Heart right ventricle (tissue), 16 donors: ENCODE results near the gene TNFSF10. TPM values are rescaled to one million over a fixed set of nuclear protein-coding genes. Genes with fewer than 3 reads are reported as not detected.
"Not testable (repeated sequence)": the region's sequence is repeated elsewhere in the genome, so short reads cannot be mapped to it uniquely, and the experiment has no call there.

Source experiments
- ATAC-seq, 8 donors: fragments of 200-7000 bp; cut with Tn5 transposase; one replicate each; pipeline ENCODE4 v1.9.1; 2020; ENCODE audit warnings: mild to moderate bottlenecking in 8 of 8, moderate library complexity in 8 of 8, moderate number of reproducible peaks in 1 of 8
- DNase-seq, 2 donors: peaks; one replicate each; pipeline ENCODE4 v3.0.0-alpha.2; 2020
- H3K27ac ChIP-seq, 10 donors: fragments of 200-600 bp; sonication (generic) in 2 of 10; one replicate each; pipeline versions ENCODE4 v1.5.0 to v1.8.0; 2020 to 2022; ENCODE audit warnings: mild to moderate bottlenecking in 3 of 10
- H3K27me3 ChIP-seq, 7 donors: fragments of 200-600 bp; one replicate each; pipeline ENCODE4 v1.8.0; 2021 to 2022; ENCODE audit warnings: mild to moderate bottlenecking in 2 of 7
- H3K36me3 ChIP-seq, 9 donors: fragments of 200-600 bp; sonication (generic) in 1 of 9; one replicate each; pipeline versions ENCODE4 v1.5.0 to v1.8.0; 2020 to 2022; ENCODE audit warnings: mild to moderate bottlenecking in 2 of 9
- H3K4me1 ChIP-seq, 9 donors: fragments of 200-600 bp; sonication (generic) in 1 of 9; one replicate each; pipeline versions ENCODE4 v1.5.0 to v1.8.0; 2020 to 2022; ENCODE audit warnings: mild to moderate bottlenecking in 4 of 9
- H3K4me3 ChIP-seq, 10 donors: fragments of 200-600 bp; sonication (generic) in 2 of 10; one replicate each; pipeline versions ENCODE4 v1.5.0 to v1.8.0; 2020 to 2022; ENCODE audit warnings: mild to moderate bottlenecking in 7 of 10, moderate library complexity in 2 of 10
- H3K9me3 ChIP-seq, 11 donors: fragments of 200-600 bp in 10 of 11; sonication (generic) in 2 of 11; one replicate each; pipeline versions ENCODE4 v1.5.0 to v1.8.0; 2013 to 2022; ENCODE audit warnings: mild to moderate bottlenecking in 2 of 11, control low read depth in 1 of 11, moderate library complexity in 1 of 11
- WGBS, 2 donors: extraction: QIAGEN DNeasy Blood & Tissue Kit; methylation state at CpG; one replicate each; pipeline ENCODE4 v1.1.7; 2013; ENCODE audit warnings: inconsistent platforms in 1 of 2; 5-methylcytosine and 5-hydroxymethylcytosine counted together
- intact Hi-C, 10 donors: fragments of 100-400 bp; cut with DNase I; formaldehyde crosslinking; loops; one replicate each; pipeline versions ENCODE4 v1.11.1 to v1.14.2; 2022
- long read RNA-seq, 3 donors: library from polyadenylated mRNA; unstranded; transcript quantifications; one replicate each; pipeline ENCODE4 v2.0.0, GENCODE V29; 2020 to 2021
- polyA plus RNA-seq, 2 donors: library from polyadenylated mRNA; stranded (reverse); fragments of 200-250 nt; gene quantifications; one replicate each; pipeline ENCODE4 v1.2.3, GENCODE V29; 2013
- total RNA-seq, 10 donors: library from RNA; stranded (reverse); fragmentation: NEBNext Ultra II Directional in 3 of 10; extraction: Animal tissue kit (Norgen Biotek cat#: 25700) in 3 of 10; gene quantifications; one replicate each; pipeline versions ENCODE4 v1.2.1 to v1.2.4, GENCODE V29; 2021 to 2023
- TF ChIP-seq, protein P1 (sequence below), 9 donors: fragments of 200-600 bp; sonication (generic) in 2 of 9; IDR thresholded peaks; one replicate each; pipeline versions ENCODE4 v1.5.0 to v1.8.0; 2021 to 2022; ENCODE audit warnings: antibody characterized with exemption in 9 of 9, mild to moderate bottlenecking in 5 of 9, moderate library complexity in 1 of 9
- donor health status: Arrhythmogenic right ventricular cardiomyopathy.
- donor health status: ischemic (EF 13 %, LVEDD 7.1; RV severe dilation, severe dysfunction).
- donor health status: healthy with polysubstance abuse.
- donor health status: DM: no; HTN: yes; CAD: no.
- donor health status: DM: no; HTN: no; CAD: no.
- donor health status: ischemic (EF 25% LVEDD 6.9; RV normal size, moderate dysfunction).
- donor health status: ischemic (EF 25% LVEDD 5.7; RV mildly dilated, moderate dysfunction).
- donor health status: healthy.
- donor health status: DM: yes; HTN: yes; CAD: no.
- donor health status: Ischemic cardiomyopathy.
- donor health status: ischemic (EF 35%, LVEDD 5.7; RV mildly dilated, moderate dysfunction).
- donor health status: nonischemic (EF 11% LVEDD 7.7; RV severe dilation, severe dysfunction).
- donor health status: DM: yes; HTN: yes; CAD: no.
- donor health status: PGD.
- donor health status: ischemic (EF 29% LVEDD 5.4; RV normal size, mild dysfunction).
- donor health status: nonischemic (EF 23%, LVEDD 6.1; RV moderate dilation, normal function).

The TNFSF10 gene
- total RNA-seq: 10 to 100 TPM in 9 of 10 donors, 1 to 10 TPM in 1; 4.7 to 51.5 (median 18.9) TPM
- 10 to 100 TPM; 17.2 to 17.9 TPM for polyA plus RNA-seq
- long read RNA-seq, donor 1, transcript TNFSF10-201 (5 exons, 1,953 nt): major isoform, 12 of 18 reads
- long read RNA-seq, donor 1, partial matches to known transcripts: 3 of 18 reads
- long read RNA-seq, donor 1, other reads (novel, unspliced or antisense): 3 of 18 reads
- long read RNA-seq, donor 2, transcript TNFSF10-201 (5 exons, 1,953 nt): major isoform, 6 of 12 reads
- long read RNA-seq, donor 2, partial matches to known transcripts: 4 of 12 reads
- long read RNA-seq, donor 2, other reads (novel, unspliced or antisense): 2 of 12 reads
- long read RNA-seq, donor 3: 0 reads

DNA sequence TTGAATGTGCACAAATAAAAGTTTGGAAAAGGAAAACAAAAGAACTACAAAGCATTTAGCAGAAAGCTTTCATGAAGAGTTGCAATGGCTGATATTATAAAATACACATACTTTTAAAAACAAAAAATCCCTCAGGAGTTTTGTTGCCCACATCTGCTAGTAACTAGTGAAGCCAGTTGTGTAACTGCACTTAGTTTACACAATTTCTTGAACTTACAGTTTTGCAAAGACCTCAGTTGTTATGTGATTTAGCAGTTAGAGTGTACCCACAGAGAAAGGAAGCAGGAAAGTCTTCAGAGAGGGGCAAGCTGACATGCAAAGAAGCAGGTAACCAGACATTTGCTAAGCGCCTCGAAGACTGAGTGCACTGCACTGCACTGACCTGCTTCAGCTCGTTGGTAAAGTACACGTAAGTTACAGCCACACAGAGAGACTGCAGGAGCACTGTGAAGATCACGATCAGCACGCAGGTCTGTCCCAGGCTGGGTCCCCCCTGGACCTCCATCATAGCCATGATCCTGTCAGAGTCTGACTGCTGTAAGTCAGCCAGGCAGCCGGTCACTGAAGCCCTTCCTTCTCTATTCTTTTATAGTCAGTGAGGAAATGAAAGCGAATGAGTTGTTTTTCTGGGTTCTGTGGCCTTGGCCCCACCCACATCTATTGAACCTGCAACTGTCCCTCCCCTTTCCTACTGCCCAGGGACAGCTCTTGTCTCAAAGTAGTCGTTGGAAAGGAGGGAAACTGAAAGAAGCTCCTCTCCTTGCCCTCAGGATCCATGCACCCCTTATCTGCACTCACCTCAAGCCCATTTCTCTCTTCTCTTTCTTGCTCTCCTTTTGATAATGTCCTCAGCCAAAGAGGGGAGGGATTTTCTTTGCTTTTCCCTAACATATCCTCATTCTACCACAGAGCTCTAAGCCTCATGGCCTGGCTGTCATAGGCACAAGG, at the start of gene TNFSF10:
TNFSF10 (minus strand) TSS at position 560 of the 948 bp plus-strand sequence; CDS start at position 514, 46 bp downstream.
- peaks cover 0 to 3% (median 0%) of the 10 kb centered on the region in 9 donors for H3K36me3 ChIP-seq
- H3K27ac ChIP-seq: peak within 1 kb of the TSS; percentile 29 to 90 (median 79)
- H3K4me1 ChIP-seq: peaks cover 0 to 34% (median 12%) of the 10 kb centered on the region in 9 donors
- H3K9me3 ChIP-seq: no peaks in the 10 kb centered on the region
- TF ChIP-seq, protein P1, sequence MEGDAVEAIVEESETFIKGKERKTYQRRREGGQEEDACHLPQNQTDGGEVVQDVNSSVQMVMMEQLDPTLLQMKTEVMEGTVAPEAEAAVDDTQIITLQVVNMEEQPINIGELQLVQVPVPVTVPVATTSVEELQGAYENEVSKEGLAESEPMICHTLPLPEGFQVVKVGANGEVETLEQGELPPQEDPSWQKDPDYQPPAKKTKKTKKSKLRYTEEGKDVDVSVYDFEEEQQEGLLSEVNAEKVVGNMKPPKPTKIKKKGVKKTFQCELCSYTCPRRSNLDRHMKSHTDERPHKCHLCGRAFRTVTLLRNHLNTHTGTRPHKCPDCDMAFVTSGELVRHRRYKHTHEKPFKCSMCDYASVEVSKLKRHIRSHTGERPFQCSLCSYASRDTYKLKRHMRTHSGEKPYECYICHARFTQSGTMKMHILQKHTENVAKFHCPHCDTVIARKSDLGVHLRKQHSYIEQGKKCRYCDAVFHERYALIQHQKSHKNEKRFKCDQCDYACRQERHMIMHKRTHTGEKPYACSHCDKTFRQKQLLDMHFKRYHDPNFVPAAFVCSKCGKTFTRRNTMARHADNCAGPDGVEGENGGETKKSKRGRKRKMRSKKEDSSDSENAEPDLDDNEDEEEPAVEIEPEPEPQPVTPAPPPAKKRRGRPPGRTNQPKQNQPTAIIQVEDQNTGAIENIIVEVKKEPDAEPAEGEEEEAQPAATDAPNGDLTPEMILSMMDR (IDR thresholded peaks at IDR 0.05): no peak
- DNase-seq (peak; percentile 40 to 80), ATAC-seq (peak; percentile 87 to 97 (median 94))
- intact Hi-C loops: no loop called here
- H3K27me3 ChIP-seq: no peaks in the 10 kb centered on the region
- WGBS, 2 donors: 27 to 39% methylated on average over 9 of the region's 9 CpGs
- H3K4me3 ChIP-seq: peak within 1 kb of the TSS; percentile 11 to 71 (median 62)

DNA sequence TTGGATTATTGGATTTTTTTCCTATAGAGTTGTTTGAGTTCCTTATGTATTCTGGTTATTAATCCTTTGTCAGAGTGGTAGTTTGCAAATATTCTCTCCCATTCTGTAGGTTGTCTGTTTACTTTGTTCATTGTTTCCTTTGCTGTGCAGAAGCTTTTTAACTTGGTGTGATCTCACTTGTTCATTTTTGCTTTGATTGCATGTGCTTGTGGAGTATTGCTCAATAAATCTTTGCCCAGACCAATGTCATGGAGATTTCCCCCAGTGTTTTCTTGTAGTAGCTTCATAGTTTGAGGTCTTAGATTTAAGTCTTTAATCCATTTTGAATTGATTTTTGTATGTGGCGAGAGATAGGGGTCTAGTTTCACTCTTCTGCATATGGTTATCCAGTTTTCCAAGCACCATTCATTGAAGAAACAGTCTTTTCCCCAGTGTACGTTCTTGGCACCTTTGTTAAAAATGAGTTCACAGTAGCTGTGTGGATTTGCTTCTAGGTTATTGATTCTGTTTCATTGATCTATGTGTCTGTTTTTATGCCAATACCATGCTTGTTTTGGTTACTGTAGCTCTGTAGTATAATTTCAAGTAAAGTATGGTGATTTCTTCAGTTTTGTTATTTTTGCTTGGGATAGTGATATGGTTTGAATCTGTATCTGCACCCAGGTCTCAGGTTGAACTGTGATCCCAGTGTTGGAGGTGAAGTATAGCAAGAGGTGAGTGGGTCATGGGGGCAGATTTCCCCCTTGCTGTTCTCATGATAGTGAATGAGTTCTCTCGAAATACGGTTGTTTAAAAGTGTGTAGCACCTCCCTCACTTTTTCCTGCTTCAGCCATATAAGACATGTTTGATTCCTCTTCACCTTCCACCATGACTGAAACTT, 46.1 kb upstream of the TNFSF10 start:
- Histone ChIP-seq H3K4me1 (peaks cover 0 to 24% (median under 1%) of the 10 kb centered on the region in 9 donors), H3K36me3 (no peaks in the 10 kb centered on the region), H3K9me3 (peaks cover 0 to 18% (median 0%) of the 10 kb centered on the region in 11 donors), H3K27me3 (no peaks in the 10 kb centered on the region), H3K4me3 (no peak overlapping the region), H3K27ac (peak overlapping the region in 1 of 10 donors; percentile 47)
- DNase-seq (no peak), ATAC-seq (no peak)
- WGBS, 2 donors: 88 to 90% methylated on average over 4 of the region's 4 CpGs
- TF ChIP-seq, protein P1 (IDR thresholded peaks at IDR 0.05): no peak
- intact Hi-C loops: no loop called here

DNA sequence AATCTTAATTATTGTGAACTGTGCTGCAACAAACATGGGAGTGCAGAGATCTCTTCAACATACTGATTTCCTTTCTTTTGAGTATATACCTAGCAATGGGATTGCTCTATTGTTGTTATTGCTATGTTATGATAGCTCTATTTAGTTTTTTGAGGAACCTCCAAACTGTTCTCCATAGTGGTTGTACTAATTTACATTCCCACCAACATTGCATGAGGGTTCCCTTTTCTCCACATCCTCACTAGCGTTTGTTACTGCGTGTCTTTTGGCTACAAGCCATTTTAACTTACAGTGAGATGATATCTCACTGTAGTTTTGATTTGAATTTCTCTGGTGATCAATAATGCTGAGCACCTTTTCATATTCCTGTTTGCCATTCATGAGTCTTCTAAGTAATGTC, 45.5 kb upstream of the TNFSF10 start:
- Histone ChIP-seq H3K27me3 (no peaks in the 10 kb centered on the region), H3K4me1 (peaks cover 0 to 31% (median 7%) of the 10 kb centered on the region in 9 donors), H3K36me3 (no peaks in the 10 kb centered on the region), H3K4me3 (no peak overlapping the region), H3K27ac (peak overlapping the region in 1 of 10 donors; percentile 47), H3K9me3 (peaks cover 0 to 18% (median 0%) of the 10 kb centered on the region in 11 donors)
- intact Hi-C loops: no loop called here
- no peak for DNase-seq
- TF ChIP-seq, protein P1 (IDR thresholded peaks at IDR 0.05): no peak
- ATAC-seq: no peak
- WGBS, 2 donors: 64 to 74% methylated on average over 2 of the region's 2 CpGs

DNA sequence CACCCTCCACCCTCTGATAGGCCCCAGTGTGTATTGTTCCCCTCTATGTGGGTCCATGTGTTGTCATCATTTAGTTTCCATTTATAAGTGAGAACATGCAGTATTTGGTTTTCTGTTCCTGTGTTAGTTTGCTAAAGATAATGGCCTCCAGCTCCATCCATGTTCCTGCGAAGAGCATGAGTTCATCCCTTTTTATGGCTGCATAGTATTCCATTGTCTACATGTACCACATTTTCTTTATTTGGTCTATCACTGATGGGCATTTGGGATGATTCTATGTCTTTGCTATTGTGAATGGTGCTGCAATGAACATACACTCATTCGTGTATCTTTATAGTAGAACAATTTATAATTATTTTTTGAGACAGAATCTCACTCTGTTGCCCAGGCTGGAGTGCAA, 43.6 kb upstream of the TNFSF10 start:
- H3K27ac ChIP-seq, H3K27me3 ChIP-seq, ATAC-seq, H3K4me3 ChIP-seq, intact Hi-C loops, DNase-seq, H3K36me3 ChIP-seq: not testable (repeated sequence)
- WGBS, 2 donors: 91 to 92% methylated on average over 2 of the region's 2 CpGs
- peaks cover 0 to 50% (median 22%) of the 10 kb centered on the region in 9 donors for H3K4me1 ChIP-seq
- H3K9me3 ChIP-seq: peaks cover 0 to 18% (median 0%) of the 10 kb centered on the region in 11 donors
